Adipose tissue (tissue), 3 donors: ENCODE measurements around the gene GALM. TPM values are rescaled to one million over a fixed set of nuclear protein-coding genes. Genes with fewer than 3 reads are reported as not detected.
"Not testable (repeated sequence)": the region's sequence is repeated elsewhere in the genome, so short reads cannot be mapped to it uniquely, and the experiment has no call there.

Experiments used
- H3K27ac ChIP-seq: one replicate; pipeline ENCODE4 v1.5.1; 2013; ENCODE audit warnings: low read depth, low read length
- WGBS, 3 donors: extraction: QIAGEN DNeasy Blood & Tissue Kit; methylation state at CpG; one replicate each; pipeline ENCODE4 v1.1.7; 2013; 5-methylcytosine and 5-hydroxymethylcytosine counted together
- polyA plus RNA-seq, 3 donors: library from polyadenylated mRNA; stranded (reverse); fragments of 200-250 nt; gene quantifications; one replicate each; pipeline ENCODE4 v1.2.3, GENCODE V29; 2013
- donor health status: healthy with polysubstance abuse.
- donor health status: Bipolar disorder and iron deficiency.
- donor health status: healthy.

Gene GALM
- polyA plus RNA-seq, 3 donors, result 6.7 to 11.0 (median 7.8) TPM

- WGBS, 3 donors, result 41 to 93% (median 93%) methylated on average over 7 of the region's 7 CpGs
- no peak overlapping the region for H3K27ac ChIP-seq
These were observed 57.3 kb downstream of the GALM start for GRCh38 chr2:38723173-38723572.

DNA sequence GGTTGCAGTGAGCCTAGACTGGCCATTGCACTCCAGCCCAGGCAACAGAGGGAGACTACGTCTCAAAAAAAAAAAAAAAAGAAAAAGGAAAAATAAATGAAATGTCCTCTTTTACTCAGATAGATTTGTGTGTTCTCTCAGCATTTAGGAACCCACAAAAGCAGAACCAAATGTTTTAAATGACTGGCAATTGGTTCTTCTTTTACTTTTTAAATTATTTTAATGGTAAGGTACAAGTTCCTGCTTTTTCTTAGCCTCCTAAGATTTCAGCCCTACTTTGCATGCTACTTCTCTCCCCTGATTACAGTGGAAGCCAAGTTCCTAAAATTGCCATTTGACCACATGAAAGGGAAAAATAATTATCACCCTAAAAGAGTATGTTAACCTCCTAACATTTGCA is 61.7 kb downstream of the GALM start:
- H3K27ac ChIP-seq, result no peak overlapping the region
- 66 to 88% (median 82%) methylated on average over 1 of the region's 1 CpG for WGBS, 3 donors

GRCh38 chr2:38728694-38729093 is 62.8 kb downstream of the GALM start:
- no peak overlapping the region for H3K27ac ChIP-seq
- WGBS, 3 donors, result 0 to 93% (median 51%) methylated on average over 2 of the region's 2 CpGs

DNA sequence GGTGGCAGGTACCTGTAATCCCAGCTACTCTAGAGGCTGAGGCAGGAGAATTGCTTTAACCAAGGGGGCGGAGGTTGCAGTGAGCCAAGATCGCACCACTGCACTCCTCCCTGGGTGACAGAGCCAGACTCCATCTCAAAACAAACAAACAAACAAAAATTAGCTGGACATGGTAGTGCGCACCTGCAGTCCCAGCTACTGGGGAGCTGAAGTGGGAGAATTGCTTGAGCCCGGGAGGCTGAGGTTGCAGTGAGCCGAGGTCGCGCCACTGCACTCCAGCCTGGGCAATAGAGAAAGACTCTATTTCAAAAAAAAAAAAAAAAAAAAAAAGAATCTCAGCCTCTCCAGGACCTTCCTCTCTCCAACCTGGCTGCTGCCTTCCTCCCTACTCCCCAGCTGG is 65.2 kb downstream of the GALM start:
- H3K27ac ChIP-seq, result no peak overlapping the region
- 94 to 99% (median 97%) methylated on average over 7 of the region's 7 CpGs for WGBS, 3 donors

GRCh38 chr2:38731684-38732221 is 65.8 kb downstream of the GALM start:
- 66 to 95% (median 92%) methylated on average over 14 of the region's 14 CpGs for WGBS, 3 donors
- no peak overlapping the region for H3K27ac ChIP-seq

GRCh38 chr2:38733300-38733971 is 67.5 kb downstream of the GALM start:
- no peak overlapping the region for H3K27ac ChIP-seq
- 40 to 85% (median 75%) methylated on average over 6 of the region's 6 CpGs for WGBS, 3 donors

DNA sequence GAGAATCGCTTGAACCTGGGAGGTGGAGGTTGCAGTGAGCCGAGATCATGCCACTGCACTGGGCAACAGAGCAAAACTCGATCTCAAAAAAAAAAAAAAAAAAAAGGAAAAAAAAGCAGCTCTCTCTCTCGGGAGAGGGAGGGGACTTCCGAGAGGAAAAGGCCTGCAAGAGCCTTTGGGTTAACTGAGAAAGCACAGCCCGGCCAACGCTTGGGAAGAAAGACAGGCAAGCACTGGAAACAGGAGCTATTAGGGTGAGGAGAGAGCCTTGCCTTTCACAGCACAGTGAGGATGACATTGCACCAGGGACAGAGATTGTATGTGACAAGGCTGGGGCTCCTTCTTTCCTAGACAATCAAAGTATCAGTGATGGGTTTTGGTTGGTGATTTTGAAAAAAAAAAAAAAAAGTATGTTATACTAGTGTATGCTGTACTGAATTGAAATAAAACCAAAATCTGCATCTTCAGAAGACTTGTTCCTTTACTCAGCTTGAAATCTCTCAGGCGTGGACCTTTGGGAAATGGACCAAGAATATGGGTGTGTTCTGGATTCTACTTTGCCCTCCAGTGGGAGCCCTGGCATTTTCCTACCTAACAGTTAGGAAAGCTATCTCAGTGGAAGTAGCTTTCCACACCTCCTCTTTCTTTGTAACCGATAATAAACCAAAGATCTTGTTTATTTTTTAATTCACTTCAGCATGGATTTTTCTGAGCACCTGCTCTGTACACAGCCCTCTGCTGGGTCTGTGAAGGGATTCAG is 68.6 kb downstream of the GALM start:
- no peak overlapping the region for H3K27ac ChIP-seq
- 55 to 69% (median 61%) methylated on average over 9 of the region's 9 CpGs for WGBS, 3 donors

DNA sequence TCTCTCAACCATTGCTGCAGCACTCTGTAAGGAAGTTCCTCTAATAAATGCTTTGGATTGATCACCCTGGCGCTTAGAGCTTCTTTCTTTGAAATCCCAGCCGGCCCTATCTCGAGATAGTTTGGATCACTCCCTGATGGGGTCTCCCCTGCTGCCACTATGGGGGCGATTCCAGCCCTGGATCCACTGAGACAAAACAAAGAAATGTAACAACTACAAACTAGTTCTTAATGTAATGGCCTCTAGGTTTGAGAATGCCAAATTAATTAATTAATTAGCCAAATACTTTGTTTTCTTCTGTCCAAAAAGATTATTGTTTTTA is 70.0 kb downstream of the GALM start:
- 63 to 75% (median 71%) methylated on average over 4 of the region's 4 CpGs for WGBS, 3 donors
- H3K27ac ChIP-seq, result no peak overlapping the region

GRCh38 chr2:38737000-38737698 is 71.2 kb downstream of the GALM start:
- not testable (repeated sequence) for H3K27ac ChIP-seq
- WGBS, 3 donors, result 47 to 83% (median 48%) methylated on average over 11 of the region's 11 CpGs

DNA sequence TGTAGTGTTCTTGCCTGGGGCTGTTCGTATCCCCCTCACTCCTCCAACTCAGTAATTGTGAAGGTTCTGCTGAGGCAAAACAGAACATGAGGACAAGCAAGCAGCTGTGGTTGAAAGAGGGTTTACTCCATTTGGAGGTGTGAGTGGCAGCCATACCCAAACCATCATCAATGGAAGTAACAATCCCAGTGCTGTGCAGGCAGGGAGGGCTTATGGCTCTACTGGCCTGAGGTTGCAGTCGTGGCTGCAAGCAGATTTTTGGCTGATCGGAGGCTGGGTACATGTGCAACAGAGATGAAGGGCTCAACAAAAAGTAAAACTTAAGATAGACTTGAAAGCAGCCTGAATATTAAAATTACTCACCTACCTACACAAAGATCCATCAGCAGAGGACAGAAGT is 72.0 kb downstream of the GALM start:
- no peak overlapping the region for H3K27ac ChIP-seq

DNA sequence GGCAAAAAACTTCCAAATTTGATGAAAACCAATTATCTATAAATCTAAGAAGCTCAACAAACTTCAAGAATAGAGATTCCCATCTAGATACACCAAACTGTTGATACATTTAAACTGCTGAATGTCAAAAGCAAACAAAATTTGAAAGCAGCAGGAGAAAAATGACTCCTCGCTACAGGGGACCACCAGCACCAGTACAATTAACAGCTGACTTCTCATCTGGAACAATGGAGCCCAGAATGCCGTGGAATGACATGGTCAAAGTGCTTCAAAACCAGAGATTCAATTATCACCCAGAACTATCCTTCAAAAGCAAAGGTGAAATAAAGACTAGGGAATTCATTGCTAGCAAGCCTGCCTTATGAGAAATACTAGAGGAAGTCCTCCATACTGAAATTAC is 73.6 kb downstream of the GALM start:
- H3K27ac ChIP-seq, result no peak overlapping the region
- 92 to 100% (median 98%) methylated on average over 2 of the region's 2 CpGs for WGBS, 3 donors

More for the DNA sequence above, 72.0 kb downstream of the GALM start:
- 85 to 96% (median 94%) methylated on average over 3 of the region's 3 CpGs for WGBS, 3 donors

DNA sequence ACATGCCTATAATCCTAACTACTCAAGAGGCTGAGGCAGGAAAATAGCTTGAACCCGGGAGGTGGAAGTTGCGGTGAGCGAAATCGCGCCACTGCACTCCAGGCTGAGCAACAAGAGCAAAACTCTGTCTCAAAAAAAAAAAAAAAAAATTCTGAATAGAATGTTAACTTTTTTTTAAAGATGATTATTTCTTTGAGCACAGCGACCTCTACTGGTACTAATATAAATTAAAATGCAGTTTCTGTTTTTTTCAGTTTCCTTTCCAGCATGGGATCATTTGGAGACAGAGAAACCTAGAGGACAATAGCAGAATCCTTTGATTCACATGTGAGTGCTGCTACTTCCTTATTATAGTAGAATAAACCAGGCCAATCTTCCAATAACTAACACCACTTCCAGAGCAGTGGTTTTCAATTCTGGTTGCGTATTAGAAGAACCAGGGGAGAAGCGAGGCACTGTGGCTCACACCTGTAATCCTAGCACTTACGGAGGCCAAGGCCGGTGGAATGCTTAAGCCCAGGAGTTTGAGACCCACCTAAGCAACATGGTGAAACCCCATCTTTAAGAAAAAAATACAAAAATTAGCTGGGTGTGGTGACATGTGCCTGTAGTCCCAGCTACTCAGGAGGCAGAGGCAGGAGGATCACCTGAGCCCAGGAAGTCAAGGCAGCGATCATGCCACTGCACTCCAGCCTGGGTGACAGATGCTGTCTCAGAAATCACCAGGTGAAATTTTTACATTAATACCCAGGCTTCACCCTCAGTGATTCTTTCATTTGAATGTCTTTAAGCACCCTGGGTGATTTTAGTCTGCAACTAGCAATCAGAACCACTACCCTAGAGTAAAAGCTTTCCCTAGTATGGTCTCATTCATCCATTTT is 75.2 kb downstream of the GALM start:
- no peak overlapping the region for H3K27ac ChIP-seq
- 52 to 62% (median 55%) methylated on average over 11 of the region's 11 CpGs for WGBS, 3 donors

DNA sequence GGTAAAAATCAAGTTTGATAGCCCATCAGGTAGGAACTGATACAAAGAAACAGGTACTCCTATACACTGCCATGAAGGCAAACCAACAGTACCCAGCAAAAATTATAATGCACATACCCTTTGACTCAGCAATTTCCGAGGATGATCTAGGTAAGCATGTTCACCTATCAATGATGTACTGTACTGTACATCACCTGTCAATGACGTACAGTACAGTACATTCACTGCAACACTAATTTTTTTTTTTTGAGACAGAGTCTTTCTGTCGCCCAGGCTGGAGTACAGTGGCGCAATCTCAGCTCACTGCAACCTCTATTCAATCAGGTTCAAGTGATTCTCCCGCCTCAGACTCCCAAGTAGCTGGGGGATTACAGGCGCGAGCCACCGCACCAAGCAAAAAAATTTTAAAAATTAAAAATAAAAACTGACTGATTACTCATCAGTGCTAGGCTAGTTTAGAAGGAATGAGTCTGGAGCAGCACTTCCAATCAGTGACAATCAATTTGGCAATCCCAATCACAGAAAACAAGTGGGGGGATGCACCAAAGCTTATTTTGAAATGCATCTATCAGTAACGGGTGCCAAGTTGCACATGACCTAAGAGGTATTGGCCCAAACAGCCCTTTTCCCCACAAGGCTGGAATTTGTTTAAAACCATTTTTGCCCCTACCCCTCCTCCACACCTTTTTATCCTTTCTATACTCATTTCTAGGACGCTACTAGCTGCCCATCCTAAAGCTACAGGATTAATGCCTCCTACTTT is 77.1 kb downstream of the GALM start:
- 76 to 88% (median 79%) methylated on average over 10 of the region's 10 CpGs for WGBS, 3 donors
- H3K27ac ChIP-seq, result no peak overlapping the region

DNA sequence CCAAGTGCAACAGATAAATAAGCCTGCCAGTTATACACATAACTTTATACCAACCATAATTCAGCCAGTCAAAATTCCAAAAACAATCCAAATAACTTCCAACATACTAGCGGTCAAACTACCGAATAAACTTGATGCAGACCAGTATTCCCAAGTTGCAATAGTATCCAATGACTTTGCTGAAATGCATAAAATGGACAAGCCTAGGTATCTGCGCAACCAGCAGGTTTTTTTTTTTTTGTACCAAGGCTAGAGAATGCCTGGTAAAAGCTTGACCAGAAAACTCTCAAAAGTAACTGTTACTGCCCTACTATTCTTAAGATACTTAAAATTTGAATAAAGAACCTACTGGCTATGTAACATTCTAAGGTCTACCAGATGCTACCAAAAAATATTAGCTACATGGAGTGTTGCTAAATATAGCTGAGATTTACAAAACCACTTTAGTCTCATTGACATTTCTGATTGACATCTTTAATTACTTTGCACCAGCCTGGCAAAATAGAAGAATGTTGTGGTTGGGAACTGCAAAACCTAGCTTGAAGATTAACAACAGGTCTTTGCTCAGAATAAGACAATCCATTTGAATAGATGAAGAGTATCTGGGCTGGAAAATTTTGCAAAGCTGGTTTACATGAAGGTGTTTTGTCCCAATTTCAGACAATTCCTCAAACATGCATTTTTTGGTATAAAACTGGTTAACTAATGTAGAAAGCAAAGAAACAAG is 77.9 kb downstream of the GALM start:
- no peak overlapping the region for H3K27ac ChIP-seq
- 76 to 91% (median 85%) methylated on average over 3 of the region's 3 CpGs for WGBS, 3 donors

- 42 to 51% (median 47%) methylated on average over 2 of the region's 2 CpGs for WGBS, 3 donors
- no peak overlapping the region for H3K27ac ChIP-seq
These were observed 78.5 kb downstream of the GALM start for GRCh38 chr2:38744399-38744780.

DNA sequence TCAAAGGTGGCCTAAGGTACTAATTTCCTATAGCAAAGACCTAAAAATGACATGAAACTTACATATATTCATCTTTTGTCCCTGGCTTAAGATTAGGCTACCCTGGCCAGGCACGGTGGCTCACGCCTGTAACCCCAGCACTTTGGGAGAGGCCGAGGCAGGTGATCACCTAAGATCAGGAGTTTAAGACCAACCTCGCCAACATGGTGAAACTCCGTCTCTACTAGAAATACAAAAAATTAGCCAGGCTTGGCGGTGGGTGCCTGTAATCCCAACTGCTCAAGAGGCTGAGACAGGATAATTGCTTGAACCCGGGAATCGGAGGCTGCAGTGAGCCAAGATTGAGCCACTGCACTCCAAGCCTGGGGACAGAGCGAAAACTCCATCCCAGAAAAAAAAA is 79.4 kb downstream of the GALM start:
- H3K27ac ChIP-seq, result no peak overlapping the region
- 86 to 90% (median 89%) methylated on average over 9 of the region's 9 CpGs for WGBS, 3 donors

DNA sequence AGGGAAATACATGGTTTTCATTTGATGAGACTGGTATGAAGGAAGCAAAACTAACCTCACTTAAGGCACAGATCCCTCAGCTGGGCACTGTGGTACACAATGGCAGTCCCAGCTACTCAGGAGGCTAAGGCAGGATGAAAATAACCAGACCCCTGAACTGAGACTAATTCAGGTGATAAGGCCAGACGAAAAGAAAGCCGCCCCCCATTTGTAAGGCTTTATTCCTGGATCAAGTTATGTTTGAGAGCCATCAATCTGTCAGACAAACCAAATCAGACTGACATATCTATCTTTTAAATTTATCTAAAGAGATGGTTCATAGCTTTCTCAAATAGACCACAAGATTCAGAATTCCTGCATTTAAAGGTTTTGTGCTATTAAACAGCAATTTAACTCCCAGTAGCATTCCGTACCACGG is 81.1 kb downstream of the GALM start:
- 49 to 81% (median 75%) methylated on average over 4 of the region's 4 CpGs for WGBS, 3 donors
- no peak overlapping the region for H3K27ac ChIP-seq
